Measurements from ENCODE around the gene GABRA1.

The GABRA1 gene

DNA sequence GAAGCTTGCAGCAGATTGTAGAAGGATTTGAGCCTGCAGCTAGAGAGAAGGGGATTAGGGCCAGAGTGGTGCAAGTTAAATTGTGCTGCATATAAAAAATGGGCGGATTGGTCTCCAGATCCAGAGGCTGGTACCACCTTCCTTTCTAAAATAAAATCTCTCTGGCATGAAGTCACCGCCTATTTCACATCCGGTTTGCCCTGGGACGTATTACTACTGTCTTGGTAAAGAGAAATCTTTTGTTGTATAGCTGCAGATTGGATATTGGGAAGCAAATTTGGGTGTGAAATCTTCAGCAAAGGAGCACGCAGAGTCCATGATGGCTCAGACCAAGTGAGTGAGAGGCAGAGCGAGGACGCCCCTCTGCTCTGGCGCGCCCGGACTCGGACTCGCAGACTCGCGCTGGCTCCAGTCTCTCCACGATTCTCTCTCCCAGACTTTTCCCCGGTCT, at the start of gene GABRA1:
TSS of gene GABRA1 (plus strand) at position 180 of the 451 bp plus-strand sequence. CDS start 2,691 bp downstream, outside the sequence.
- DNase-seq (ENCODE audit: low spot score): no peak

- no peak for DNase-seq (ENCODE audit: low spot score)
These were observed 48.6 kb upstream of the GABRA1 start for GRCh38 chr5:161799316-161799715.

DNA sequence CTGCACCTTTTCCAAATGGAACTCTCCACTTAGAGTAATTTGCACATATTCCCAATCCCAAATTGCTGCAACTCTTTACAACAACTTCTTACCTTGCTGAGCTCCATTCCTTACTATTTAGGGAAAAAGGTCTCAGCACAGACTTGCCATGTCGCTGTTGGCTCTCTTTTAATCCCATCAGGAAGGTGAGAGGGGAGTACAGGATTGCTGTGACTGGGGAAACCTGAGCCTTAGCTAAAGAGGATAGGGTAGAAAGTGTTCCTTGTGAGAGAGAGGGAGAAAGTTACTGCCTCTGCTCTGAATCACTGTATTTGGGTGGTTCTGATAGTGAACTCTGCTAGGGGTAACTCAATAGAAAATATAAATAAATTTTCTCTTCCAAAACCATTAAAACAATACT, 43.7 kb upstream of the GABRA1 start:
- no peak for DNase-seq (ENCODE audit: low spot score)

DNA sequence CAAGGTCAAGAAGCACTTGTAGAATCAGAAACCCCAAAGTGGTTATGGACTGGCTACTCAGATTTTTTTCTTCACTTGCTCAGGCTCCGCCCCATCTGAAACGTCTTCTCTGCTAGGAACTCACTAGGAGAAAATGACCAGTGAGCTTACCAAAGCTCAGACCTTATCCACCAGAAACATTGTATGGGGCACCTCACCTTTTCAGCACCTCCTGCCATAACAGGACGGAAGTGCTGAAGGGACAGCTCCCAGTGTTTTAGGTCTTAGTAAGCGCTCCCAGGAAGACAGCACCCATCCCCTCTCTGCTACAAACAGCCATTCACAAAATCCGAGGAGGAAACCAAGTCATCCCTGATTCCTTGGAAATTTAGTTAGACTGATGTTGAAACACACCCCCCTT, 1.2 kb upstream of the GABRA1 start:
- no peak for DNase-seq (ENCODE audit: low spot score)

- DNase-seq (ENCODE audit: low spot score): no peak
These were observed 473 bp upstream of the GABRA1 start for GRCh38 chr5:161847447-161847846.

DNA sequence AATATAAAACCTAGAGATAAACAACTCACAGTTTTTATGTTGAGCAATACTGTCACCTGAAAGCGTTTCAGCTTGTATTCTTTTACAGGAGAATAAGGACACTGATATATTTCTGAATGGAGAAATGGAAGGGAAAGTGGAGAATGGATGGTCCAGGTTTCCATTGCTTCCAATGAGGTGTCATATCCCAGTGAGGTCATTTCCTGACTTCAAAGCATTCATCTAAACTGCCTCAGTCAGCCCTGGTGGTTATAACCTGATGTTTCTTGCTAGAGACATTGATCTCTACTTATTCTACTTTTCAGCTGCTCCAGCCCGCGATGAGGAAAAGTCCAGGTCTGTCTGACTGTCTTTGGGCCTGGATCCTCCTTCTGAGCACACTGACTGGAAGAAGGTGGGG, 2.6 kb downstream of the GABRA1 start:
- DNase-seq (ENCODE audit: low spot score): no peak

- peak; percentile 2 for DNase-seq (ENCODE audit: low spot score)
These were observed 3.9 kb downstream of the GABRA1 start for GRCh38 chr5:161851691-161852299.

DNA sequence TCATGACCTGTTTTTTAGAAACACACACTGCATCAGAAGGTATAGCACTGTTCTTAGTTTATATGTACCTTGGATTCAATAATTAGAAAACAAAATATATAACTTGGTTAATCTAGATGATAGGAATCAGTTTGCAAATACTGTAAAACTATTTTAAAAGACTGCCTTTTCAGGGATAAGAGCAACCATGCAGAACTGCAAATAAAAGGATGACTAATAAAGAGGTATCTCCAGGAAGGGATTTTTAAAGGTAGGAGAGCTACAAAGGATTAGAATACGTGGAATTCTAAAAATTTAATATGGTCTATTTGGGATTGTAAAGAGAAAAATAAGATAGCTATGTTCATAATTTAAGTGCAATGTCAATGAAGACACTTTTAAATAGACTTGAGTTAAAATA, 9.4 kb downstream of the GABRA1 start:
- no peak for DNase-seq (ENCODE audit: low spot score)

GRCh38 chr5:161863259-161863658, 15.3 kb downstream of the GABRA1 start:
- DNase-seq (ENCODE audit: low spot score): no peak

- no peak for DNase-seq (ENCODE audit: low spot score)
These were observed 15.9 kb downstream of the GABRA1 start for GRCh38 chr5:161863811-161864210.

- no peak for DNase-seq (ENCODE audit: low spot score)
These were observed 17.6 kb downstream of the GABRA1 start for GRCh38 chr5:161865510-161865909.

- no peak for DNase-seq (ENCODE audit: low spot score)
These were observed 42.1 kb downstream of the GABRA1 start for GRCh38 chr5:161889971-161890370.

GRCh38 chr5:161895514-161895913, 47.6 kb downstream of the GABRA1 start:
- DNase-seq (ENCODE audit: low spot score): no peak

- DNase-seq (ENCODE audit: low spot score): no peak
These were observed 49.1 kb downstream of the GABRA1 start for GRCh38 chr5:161897033-161897432.

DNA sequence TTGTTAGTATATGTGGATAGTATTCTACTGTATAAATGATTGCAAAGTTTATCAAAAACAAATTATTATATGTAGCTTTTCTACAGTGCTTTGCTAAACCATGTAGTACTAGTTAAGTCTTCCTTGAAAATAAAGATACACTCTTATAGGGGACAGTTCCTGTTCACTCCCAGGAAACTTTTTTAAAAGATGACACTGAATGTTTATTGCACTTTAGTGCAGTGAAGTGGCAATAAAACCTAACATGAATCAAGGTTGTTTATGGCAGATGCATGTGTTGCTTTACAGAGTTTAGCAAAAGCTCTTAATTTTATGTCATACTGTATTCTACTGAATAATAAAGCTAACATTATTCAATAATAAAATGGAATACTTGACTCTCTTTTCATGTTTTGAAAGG, 51.7 kb downstream of the GABRA1 start:
- DNase-seq (ENCODE audit: low spot score): no peak

GRCh38 chr5:161900981-161901380, 53.1 kb downstream of the GABRA1 start:
- DNase-seq (ENCODE audit: low spot score): no peak

GRCh38 chr5:161921781-161922180, 73.9 kb downstream of the GABRA1 start:
- DNase-seq (ENCODE audit: low spot score): no peak

DNA sequence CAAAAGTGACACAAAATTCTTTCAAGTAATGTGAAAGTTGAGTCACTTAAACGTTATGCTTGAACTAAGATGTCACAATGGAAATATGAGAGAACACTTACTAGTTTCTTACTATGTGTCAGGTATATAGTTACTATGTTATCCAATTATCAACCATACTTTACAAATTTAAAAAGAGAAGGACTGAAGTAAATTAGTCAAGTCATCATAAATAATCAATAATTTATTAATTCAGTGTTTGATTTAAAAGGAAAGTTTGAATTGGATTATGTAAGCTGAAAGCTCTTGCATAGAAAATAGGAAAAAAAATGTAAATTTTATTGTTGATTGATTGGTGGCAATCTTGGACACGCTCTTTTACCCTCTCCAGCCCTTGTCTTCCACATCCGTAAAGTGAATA, 76.3 kb downstream of the GABRA1 start:
- no peak for DNase-seq (ENCODE audit: low spot score)

DNA sequence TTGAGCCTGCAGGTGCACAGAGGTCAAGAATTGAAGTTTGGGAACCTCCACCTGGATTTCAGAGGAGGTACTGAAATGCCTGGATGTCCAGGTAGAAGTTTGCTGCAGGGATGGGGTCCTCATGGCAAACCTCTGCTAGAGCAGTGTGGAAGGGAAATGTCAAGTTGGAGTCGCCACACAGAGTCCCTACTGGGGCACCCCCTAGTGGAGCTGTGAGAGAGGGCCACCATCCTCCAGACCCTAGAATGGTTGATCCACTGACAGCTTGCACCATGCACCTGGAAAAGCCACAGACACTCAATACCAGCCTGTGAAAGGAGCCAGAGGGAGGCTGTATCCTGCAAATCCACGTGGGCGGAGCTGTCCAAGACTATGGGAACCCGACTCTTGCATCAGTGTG, 78.0 kb downstream of the GABRA1 start:
- no peak for DNase-seq (ENCODE audit: low spot score)

DNA sequence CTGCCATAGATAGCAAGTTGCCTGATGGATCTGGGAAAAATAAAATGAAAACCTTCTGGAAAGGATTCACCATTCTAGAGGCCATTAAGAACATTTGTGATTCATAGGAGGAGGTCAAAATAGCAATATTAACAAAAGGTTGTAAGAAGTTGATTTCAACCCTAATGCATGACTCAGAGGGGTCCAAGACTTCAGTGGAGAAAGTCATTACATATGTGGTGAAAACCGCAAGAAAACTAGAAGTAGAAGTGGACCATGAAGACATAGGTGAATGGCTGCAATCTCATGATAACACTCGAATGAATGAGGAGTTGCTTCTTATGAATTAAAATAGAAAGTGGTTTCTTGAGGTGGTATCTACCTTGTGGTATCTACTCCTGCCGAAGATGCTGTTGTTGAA, 86.6 kb downstream of the GABRA1 start:
- no peak for DNase-seq (ENCODE audit: low spot score)

DNA sequence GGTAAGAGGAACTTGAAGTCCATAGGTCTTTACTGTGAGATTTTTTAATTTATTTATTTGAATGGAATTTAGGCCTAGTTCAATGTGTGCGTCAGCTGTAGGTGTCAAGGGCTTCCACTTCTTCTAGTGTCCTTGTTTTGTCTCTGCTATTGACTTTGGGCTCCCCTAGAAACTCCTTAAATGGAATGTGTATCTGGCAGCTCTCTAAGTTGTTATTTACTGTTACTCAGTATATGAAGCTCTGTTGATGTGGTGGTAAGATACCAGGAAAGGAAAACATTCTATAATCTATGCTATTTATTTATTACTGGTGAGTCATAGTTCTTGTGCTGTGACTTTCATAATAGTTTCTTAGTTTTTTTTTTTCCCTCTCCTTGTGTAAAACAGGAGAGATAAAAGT, 97.1 kb downstream of the GABRA1 start:
- no peak for DNase-seq (ENCODE audit: low spot score)

- DNase-seq (ENCODE audit: low spot score): no peak
These were observed 99.0 kb downstream of the GABRA1 start for GRCh38 chr5:161946911-161947310.

Measured in hepatic stellate cell (primary cell).